ENCODE results near the gene CHCHD6.

The CHCHD6 gene

GRCh38 chr3:126995254-126995780 is 291.3 kb downstream of the CHCHD6 start:
- DNase-seq (ENCODE audit: low spot score), result no peak

DNA sequence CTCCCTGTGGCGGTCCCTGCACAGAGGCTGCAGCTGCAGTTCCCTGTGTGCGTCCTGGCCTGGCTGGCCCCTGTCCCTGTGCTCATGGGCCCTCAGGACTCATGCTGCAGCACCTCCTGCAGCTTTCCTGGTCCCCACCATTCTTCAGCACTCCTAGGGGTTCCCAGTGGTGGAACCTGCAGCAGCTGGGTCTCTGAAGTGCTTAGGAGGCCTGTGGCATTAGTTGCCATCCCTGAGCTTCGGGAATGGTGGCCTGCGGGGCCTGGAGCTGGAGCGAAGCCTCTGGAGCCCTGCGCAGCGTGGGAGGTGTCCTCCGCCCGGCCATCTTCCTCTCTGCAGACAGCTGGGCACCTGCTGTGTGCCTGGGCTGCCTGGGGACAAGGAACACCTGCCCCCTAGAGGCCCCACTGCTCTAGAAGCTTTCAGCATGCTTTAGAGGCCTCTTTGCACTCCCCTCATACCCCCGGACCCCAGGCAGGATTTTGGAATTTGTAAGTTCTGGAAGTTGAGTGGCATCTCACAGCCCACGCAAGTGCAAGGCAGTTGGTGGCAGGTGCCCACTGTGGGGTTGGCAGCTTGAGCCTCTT is 292.0 kb downstream of the CHCHD6 start:
- DNase-seq (ENCODE audit: low spot score), result no peak

DNA sequence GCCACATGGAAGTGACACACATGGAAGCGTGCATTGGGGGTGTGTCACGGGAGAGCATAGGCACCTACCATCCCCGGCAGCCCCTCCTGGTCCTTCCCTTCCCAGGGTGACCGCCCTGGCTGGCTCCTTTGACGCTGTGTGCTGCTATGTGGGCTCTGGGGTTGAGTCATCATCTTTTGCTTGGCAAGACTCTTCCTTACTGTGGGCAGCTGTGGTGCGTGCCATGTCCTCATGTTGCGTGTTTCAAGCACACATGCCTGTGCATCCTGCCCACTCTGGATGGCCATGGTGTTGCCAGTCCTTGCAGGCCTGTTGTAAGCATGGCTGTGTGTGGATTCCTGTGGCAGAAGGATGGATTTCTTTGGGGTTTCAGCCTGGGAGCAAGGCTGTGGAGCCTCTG is 292.9 kb downstream of the CHCHD6 start:
- DNase-seq (ENCODE audit: low spot score), result no peak

GRCh38 chr3:126997455-126998038 is 293.5 kb downstream of the CHCHD6 start:
- DNase-seq (ENCODE audit: low spot score), result no peak

DNA sequence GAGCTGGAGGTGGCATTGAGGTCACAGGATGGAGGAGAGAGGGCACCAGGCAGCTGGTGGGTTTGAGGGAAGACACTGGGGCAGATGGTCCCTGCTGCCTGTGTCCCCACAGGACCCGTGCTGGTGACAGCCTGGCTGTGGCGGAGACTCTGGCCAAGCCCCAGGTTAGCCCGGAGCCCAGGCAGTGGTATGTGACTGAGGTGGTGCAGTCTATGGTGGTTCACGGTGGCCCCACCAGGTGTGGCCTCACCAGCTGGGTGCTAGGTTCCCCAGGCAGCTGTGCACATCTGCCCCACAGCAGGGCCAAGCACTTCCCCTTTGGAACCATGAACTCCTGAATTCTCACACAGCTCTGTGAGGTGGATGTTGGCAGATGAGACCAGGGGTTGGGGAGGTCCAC is 294.3 kb downstream of the CHCHD6 start:
- DNase-seq (ENCODE audit: low spot score), result no peak

GRCh38 chr3:126998728-126999127 is 294.7 kb downstream of the CHCHD6 start:
- no peak for DNase-seq (ENCODE audit: low spot score)

- DNase-seq (ENCODE audit: low spot score), result no peak
Observed at GRCh38 chr3:126999383-126999782, 295.3 kb downstream of the CHCHD6 start.

DNA sequence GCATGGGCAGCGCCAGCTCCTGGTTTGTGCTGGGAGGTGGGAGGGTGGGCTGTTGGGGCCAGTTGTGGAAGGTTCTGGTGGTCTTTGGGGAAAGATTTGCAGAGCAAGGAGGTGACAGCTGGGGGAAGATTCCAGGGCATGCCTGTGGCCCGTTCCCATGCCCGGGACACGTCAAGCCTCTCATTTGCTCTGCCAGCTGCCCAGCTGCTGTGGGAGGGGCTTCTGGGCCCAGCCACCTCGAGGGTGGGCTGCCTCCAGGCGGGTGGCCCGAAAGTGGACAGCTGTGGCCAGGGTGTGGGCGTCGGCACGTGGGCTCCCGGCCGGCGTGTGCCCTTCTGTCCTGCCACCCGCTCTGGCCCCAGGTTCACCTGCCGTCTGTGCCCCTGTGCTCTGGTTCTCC is 296.1 kb downstream of the CHCHD6 start:
- DNase-seq (ENCODE audit: low spot score), result no peak

DNA sequence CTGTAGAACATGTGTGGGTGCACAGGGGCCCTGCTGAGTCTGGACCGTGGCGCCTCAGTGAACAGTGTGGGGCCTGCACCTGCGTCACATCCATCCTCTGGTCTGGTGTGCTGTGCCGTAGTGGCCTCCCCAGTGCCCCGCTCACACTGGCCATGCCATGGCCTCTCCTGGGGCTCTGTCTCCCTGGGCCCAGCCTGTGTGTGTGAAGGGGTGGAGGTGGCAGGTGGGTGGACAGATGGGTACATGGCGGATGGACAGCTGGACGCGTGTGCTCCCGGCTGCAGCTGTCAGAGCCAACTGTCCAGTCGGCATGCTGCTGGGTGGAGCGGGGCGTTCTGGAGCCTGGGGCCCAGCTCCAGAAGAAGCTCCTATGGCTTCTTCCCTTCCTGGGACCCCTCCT is 296.7 kb downstream of the CHCHD6 start:
- no peak for DNase-seq (ENCODE audit: low spot score)

DNA sequence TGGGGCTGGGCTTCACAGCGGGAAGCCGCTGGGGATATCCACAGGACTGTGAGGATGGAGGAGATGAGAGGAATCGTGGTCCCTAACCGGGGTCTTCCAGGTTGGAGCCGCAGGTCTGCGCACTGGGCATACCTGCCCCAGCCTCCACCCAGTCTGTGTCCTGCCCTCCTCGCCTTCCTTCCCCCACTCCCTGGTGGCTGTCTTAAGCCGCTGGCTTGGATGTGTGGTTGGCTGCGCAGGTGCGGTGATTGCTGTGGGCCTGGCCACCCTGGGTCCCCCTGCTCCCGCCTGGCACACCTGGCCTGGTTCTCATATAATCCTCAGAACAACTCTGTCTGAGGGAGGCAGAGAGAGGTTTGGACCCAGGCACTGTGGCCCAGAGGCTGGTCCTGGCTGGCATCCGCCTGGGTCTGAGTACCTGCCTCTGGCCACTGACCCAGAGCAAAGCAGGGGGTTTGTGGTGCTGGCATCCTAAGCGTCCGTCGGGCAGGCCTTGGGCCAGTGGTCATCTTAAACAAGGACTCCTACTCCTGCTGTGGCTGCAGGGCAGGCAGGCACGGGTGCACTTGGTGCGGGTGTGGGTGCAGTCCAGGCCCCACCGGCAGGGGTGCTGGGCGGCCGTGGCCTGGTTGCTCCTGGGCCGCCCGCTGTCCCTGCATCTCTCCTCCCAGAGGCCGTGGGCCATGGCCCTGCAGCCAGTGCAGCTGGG is 297.6 kb downstream of the CHCHD6 start:
- no peak for DNase-seq (ENCODE audit: low spot score)

- DNase-seq (ENCODE audit: low spot score), result no peak
Observed at GRCh38 chr3:127002195-127003174, 298.4 kb downstream of the CHCHD6 start.

DNA sequence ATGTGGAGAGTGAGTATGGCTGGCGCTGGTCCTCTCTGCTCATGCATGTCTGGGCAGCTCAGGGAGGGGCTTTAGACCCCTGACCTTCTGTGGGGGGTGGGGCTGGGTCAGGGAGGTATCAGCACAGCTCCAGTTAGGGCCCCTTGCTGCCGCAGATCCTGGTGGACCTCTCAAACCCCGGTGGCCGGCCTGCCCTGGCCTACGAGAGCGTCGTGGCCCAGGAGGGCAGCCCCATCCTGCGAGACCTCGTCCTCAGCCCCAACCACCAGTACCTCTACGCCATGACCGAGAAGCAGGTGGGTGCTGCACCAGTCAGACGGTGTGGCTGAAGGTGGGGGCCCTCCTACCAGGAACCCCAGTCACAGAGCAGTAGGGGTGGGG is 299.1 kb downstream of the CHCHD6 start:
- DNase-seq (ENCODE audit: low spot score), result no peak

- DNase-seq (ENCODE audit: low spot score), result no peak
Observed at GRCh38 chr3:127003601-127004280, 299.7 kb downstream of the CHCHD6 start.

DNA sequence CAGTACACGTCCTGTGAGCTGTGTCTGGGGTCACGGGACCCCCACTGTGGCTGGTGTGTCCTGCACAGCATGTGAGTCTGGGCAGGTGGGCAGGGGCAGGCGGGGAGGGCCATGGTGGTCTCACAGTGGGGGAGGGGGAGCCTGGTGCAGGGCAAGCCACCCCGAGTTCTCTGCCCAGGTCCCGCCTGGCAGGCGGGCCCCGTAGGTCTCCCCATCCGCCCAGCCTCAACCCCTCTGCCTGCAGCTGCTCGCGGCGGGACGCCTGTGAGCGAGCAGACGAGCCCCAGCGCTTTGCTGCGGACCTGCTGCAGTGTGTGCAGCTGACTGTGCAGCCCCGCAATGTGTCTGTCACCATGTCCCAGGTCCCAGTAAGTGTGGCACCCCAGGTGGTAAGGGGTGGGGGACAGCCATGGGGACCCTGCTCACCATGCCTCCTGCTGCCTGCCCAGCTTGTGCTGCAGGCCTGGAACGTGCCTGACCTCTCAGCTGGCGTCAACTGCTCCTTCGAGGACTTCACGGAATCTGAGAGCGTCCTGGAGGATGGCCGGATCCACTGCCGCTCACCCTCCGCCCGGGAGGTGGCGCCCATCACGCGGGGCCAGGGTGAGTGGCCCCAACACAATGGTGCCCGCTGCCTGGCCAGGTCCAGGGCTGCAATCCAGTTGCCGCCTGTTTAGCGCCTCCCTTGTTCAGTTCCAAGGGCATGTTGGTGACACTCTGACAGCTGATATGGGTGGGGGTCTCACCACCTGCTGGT is 300.8 kb downstream of the CHCHD6 start:
- no peak for DNase-seq (ENCODE audit: low spot score)

- no peak for DNase-seq (ENCODE audit: low spot score)
Observed at GRCh38 chr3:127005864-127006500, 301.9 kb downstream of the CHCHD6 start.

- DNase-seq (ENCODE audit: low spot score), result no peak
Observed at GRCh38 chr3:127006781-127007436, 302.9 kb downstream of the CHCHD6 start.

DNA sequence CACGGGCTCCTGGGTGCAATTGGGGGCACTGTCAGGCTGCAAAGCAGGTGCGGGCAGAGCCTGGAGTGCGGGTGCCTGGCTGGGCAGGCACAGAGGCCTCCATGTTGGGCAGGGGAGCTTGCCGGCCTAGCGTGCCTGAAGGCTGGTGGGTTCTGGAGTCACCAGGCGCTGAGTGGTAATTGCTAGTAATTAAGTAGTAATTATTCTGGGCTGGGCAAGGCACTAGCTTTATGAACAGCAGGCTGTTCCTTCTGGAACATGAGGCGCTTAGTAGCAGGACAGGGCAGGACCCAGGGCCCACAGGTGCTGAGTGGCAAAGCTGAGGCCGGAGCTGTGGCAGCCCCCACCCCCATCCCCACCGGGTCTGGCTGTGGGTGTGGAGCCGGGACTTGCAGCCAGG is 304.2 kb downstream of the CHCHD6 start:
- no peak for DNase-seq (ENCODE audit: low spot score)

DNA sequence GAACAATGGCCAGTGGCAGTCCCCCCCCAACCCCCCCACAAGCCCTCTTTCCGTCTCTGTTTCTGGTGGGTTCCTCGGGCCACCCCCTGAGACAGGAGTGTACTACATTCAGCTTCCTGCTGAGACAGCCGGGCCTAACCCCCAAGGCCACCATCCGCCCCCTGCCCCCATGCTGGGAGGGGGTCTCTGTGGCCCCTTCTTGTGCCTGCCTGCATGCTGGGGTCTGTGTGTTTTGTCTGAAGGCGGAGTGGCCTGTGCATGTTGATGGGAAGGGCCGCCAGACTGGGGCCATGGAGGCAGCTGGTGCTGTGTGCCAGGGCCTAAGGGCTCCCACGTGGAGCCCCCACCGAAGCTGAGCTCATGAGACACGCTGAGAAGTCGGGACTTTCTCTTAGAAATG is 305.5 kb downstream of the CHCHD6 start:
- DNase-seq (ENCODE audit: low spot score), result no peak
